ENCODE data around the gene ACVRL1.

ACVRL1 gene

GRCh38 chr12:51915003-51915625, 7.8 kb downstream of the ACVRL1 start:
- DNase-seq = no peak
- no peaks in the 10 kb centered on the region for H3K36me3 Mint-ChIP-seq (ENCODE audit: low read depth)
- no peaks in the 10 kb centered on the region for H3K9me3 Mint-ChIP-seq
- H3K27ac Mint-ChIP-seq = no peak overlapping the region
- H3K4me3 Mint-ChIP-seq = no peak overlapping the region
- H3K27me3 Mint-ChIP-seq (ENCODE audit: low read depth, poor library complexity) = peaks cover 12% of the 10 kb centered on the region
- TF ChIP-seq CTCF (IDR thresholded peaks at IDR 0.05) = no peak
- H3K4me1 Mint-ChIP-seq = peaks cover 79% of the 10 kb centered on the region

GRCh38 chr12:51915951-51916350, 8.6 kb downstream of the ACVRL1 start:
- H3K27me3 Mint-ChIP-seq (ENCODE audit: low read depth, poor library complexity) = peaks cover 12% of the 10 kb centered on the region
- H3K36me3 Mint-ChIP-seq (ENCODE audit: low read depth) = no peaks in the 10 kb centered on the region
- TF ChIP-seq CTCF (IDR thresholded peaks at IDR 0.05) = no peak
- H3K27ac Mint-ChIP-seq = no peak overlapping the region
- no peak overlapping the region for H3K4me3 Mint-ChIP-seq
- no peaks in the 10 kb centered on the region for H3K9me3 Mint-ChIP-seq
- H3K4me1 Mint-ChIP-seq = peaks cover 79% of the 10 kb centered on the region
- no peak for DNase-seq

GRCh38 chr12:51917041-51917590, 9.8 kb downstream of the ACVRL1 start:
- H3K4me1 Mint-ChIP-seq = peaks cover 79% of the 10 kb centered on the region
- DNase-seq = no peak
- H3K4me3 Mint-ChIP-seq = no peak overlapping the region
- H3K27ac Mint-ChIP-seq = no peak overlapping the region
- no peak for TF ChIP-seq CTCF (IDR thresholded peaks at IDR 0.05)
- no peaks in the 10 kb centered on the region for H3K36me3 Mint-ChIP-seq (ENCODE audit: low read depth)
- H3K9me3 Mint-ChIP-seq = no peaks in the 10 kb centered on the region
- peaks cover 10% of the 10 kb centered on the region for H3K27me3 Mint-ChIP-seq (ENCODE audit: low read depth, poor library complexity)

GRCh38 chr12:51917746-51918453, 10.6 kb downstream of the ACVRL1 start:
- Mint-ChIP-seq H3K27me3 (ENCODE audit: low read depth, poor library complexity) (peaks cover 7% of the 10 kb centered on the region), H3K4me1 (peaks cover 79% of the 10 kb centered on the region), H3K36me3 (ENCODE audit: low read depth) (no peaks in the 10 kb centered on the region), H3K4me3 (no peak overlapping the region), H3K27ac (peak overlapping the region; percentile 32), H3K9me3 (no peaks in the 10 kb centered on the region)
- TF ChIP-seq CTCF (IDR thresholded peaks at IDR 0.05) = no peak
- DNase-seq = no peak

- no peak for DNase-seq
- peaks cover 20% of the 10 kb centered on the region for H3K27me3 Mint-ChIP-seq (ENCODE audit: low read depth, poor library complexity)
- no peaks in the 10 kb centered on the region for H3K36me3 Mint-ChIP-seq (ENCODE audit: low read depth)
- peaks cover 81% of the 10 kb centered on the region for H3K4me1 Mint-ChIP-seq
- H3K4me3 Mint-ChIP-seq = no peak overlapping the region
- no peak overlapping the region for H3K27ac Mint-ChIP-seq
- no peak for TF ChIP-seq CTCF (IDR thresholded peaks at IDR 0.05)
- no peaks in the 10 kb centered on the region for H3K9me3 Mint-ChIP-seq
Observed at GRCh38 chr12:51920046-51920445, 12.7 kb downstream of the ACVRL1 start.
